Natural killer cell (primary cell): ENCODE results near the gene TNNI2. TPM values are rescaled to one million over a fixed set of nuclear protein-coding genes. Genes with fewer than 3 reads are reported as not detected.
A peak's percentile ranks its signal among the peaks of the same experiment; 100 is the strongest.

Experiments
- ATAC-seq, 3 donors: fragments of 150-1000 bp in 2 of 3; fragments of 200-7000 bp in 1 of 3; cut with Tn5 transposase; 1 replicate in 1 of 3; 2 replicates in 2 of 3; pipeline ENCODE4 v1.10.0; 2021; ENCODE audit warnings: mild to moderate bottlenecking in 2 of 3, moderate library complexity in 2 of 3
- DNase-seq, 2 donors: peaks; one replicate each; pipeline versions ENCODE4 v3.0.0 to v3.0.0-alpha.2; 2013 to 2021; ENCODE audit warnings: mixed read lengths in 1 of 2
- H3K27ac ChIP-seq: one replicate; pipeline ENCODE4 v1.5.1; 2013; ENCODE audit warnings: mild to moderate bottlenecking, low read length
- H3K27me3 ChIP-seq: one replicate; pipeline ENCODE4 v1.6.1; 2013; ENCODE audit warnings: low read length; ENCODE audit not compliant: control insufficient read depth, insufficient read depth
- H3K36me3 ChIP-seq: one replicate; pipeline ENCODE4 v1.6.1; 2013; ENCODE audit warnings: low read length; ENCODE audit not compliant: control insufficient read depth, insufficient read depth
- H3K4me1 ChIP-seq: one replicate; pipeline ENCODE4 v1.6.1; 2013; ENCODE audit warnings: low read length; ENCODE audit not compliant: control insufficient read depth, insufficient read depth
- H3K4me3 ChIP-seq: one replicate; pipeline ENCODE4 v1.5.1; 2013; ENCODE audit warnings: low read length
- H3K9me3 ChIP-seq: one replicate; pipeline ENCODE4 v1.6.1; 2013; ENCODE audit warnings: low read length; ENCODE audit not compliant: control insufficient read depth, insufficient read depth
- H3K27ac Mint-ChIP-seq, 2 donors: one replicate each; pipeline ENCODE4 v1.8.0; 2022; ENCODE audit warnings: mild to moderate bottlenecking in 2 of 2, mixed read lengths in 2 of 2, moderate library complexity in 1 of 2
- H3K27me3 Mint-ChIP-seq, 2 donors: one replicate each; pipeline ENCODE4 v1.8.0; 2022; ENCODE audit warnings: low read depth in 2 of 2, mixed read lengths in 2 of 2
- H3K36me3 Mint-ChIP-seq: one replicate; pipeline ENCODE4 v1.8.0; 2022; ENCODE audit warnings: mixed read lengths
- H3K4me1 Mint-ChIP-seq, 2 donors: one replicate each; pipeline ENCODE4 v1.8.0; 2022; ENCODE audit warnings: mixed read lengths in 2 of 2
- H3K4me3 Mint-ChIP-seq: one replicate; pipeline ENCODE4 v1.8.0; 2022; ENCODE audit warnings: mild to moderate bottlenecking, moderate library complexity, mixed read lengths
- H3K9me3 Mint-ChIP-seq, 2 donors: one replicate each; pipeline ENCODE4 v1.8.0; 2022; ENCODE audit warnings: mixed read lengths in 2 of 2
- CTCF ChIP-seq: fragments of 200-600 bp; IDR thresholded peaks from one replicate; pipeline ENCODE4 v1.8.0; 2022; ENCODE audit warnings: antibody characterized with exemption
- WGBS: methylation state at CpG from one replicate; pipeline ENCODE4 v1.1.7; 2013; ENCODE audit warnings: missing lambda C conversion rate; ENCODE audit not compliant: insufficient coverage; 5-methylcytosine and 5-hydroxymethylcytosine counted together
- intact Hi-C: fragments of 100-400 bp; cut with micrococcal nuclease; formaldehyde crosslinking; loops from one replicate; pipeline ENCODE4 v1.14.2; 2022
- total RNA-seq, 4 donors: library from RNA; stranded (reverse); fragments of 120-200 nt in 1 of 4; gene quantifications; one replicate each; pipeline versions ENCODE4 v1.2.3 to v1.2.4, GENCODE V29; 2013 to 2022

Gene TNNI2
- total RNA-seq, 3 donors from 2014 or later (not counting 1 experiment from before 2014, with no cell fraction given) = 1.2 to 5.4 (median 3.6) TPM

DNA sequence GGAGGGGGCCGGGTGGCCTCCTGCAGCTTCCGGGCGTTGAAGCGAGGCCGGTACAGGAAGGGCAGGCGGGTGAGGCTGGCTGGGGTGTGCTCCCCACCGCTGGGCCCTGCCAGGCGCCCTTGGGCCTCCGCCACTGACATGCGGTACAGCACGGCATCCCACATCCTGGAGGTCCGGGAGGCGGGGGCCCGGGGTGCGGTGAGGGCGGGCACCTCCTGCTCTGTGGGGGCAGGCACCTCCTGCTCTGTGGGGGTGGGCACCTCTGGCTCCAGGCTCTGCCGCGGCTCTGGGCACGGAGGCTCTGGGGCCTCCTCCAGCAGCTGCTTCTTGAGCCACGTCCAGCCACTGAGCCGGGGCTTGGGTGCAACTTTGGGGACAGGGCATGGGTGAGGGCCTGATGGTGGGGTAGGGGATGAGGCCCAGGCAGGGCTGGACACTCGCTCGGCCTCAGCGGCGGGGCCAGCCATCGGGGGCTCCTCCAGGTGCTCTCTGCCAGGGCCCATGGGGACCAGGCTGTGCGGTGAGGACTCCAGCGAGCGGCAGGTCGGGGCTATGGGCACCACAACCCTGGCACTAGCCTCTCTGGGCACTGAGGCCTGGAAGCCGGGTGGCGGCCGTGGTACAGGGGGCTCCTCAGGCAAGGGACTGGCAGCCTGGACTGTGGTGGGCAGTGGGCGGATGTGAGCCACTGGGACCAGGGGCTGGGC lies 50.6 kb downstream of the TNNI2 start:
- peak overlapping the region; percentile 36 for H3K4me3 ChIP-seq
- peaks cover 0 to 8% of the 10 kb centered on the region in 2 donors for H3K9me3 Mint-ChIP-seq
- no peaks in the 10 kb centered on the region for H3K27me3 Mint-ChIP-seq
- H3K27me3 ChIP-seq = no peaks in the 10 kb centered on the region
- peaks cover 20 to 69% of the 10 kb centered on the region in 2 donors for H3K4me1 Mint-ChIP-seq
- intact Hi-C loops = loop anchor here (2.0 kb wide), 1 partner anchor 37 kb away; the partner anchor contains the start of gene LSP1
- H3K9me3 ChIP-seq = no peaks in the 10 kb centered on the region
- peak overlapping the region in 1 of 2 donors; percentile 82 for H3K27ac Mint-ChIP-seq
- peak; percentile 77 to 88 for DNase-seq
- ATAC-seq = peak; percentile 64 to 85 (median 81)
- H3K36me3 ChIP-seq = peaks cover 36% of the 10 kb centered on the region
- H3K4me1 ChIP-seq = peaks cover 55% of the 10 kb centered on the region
- TF ChIP-seq CTCF = no peak
- 8% methylated on average over 34 of the region's 34 CpGs for WGBS
- H3K27ac ChIP-seq = peak overlapping the region; percentile 59
- H3K36me3 Mint-ChIP-seq = no peaks in the 10 kb centered on the region
- H3K4me3 Mint-ChIP-seq = peak overlapping the region; percentile 79

DNA sequence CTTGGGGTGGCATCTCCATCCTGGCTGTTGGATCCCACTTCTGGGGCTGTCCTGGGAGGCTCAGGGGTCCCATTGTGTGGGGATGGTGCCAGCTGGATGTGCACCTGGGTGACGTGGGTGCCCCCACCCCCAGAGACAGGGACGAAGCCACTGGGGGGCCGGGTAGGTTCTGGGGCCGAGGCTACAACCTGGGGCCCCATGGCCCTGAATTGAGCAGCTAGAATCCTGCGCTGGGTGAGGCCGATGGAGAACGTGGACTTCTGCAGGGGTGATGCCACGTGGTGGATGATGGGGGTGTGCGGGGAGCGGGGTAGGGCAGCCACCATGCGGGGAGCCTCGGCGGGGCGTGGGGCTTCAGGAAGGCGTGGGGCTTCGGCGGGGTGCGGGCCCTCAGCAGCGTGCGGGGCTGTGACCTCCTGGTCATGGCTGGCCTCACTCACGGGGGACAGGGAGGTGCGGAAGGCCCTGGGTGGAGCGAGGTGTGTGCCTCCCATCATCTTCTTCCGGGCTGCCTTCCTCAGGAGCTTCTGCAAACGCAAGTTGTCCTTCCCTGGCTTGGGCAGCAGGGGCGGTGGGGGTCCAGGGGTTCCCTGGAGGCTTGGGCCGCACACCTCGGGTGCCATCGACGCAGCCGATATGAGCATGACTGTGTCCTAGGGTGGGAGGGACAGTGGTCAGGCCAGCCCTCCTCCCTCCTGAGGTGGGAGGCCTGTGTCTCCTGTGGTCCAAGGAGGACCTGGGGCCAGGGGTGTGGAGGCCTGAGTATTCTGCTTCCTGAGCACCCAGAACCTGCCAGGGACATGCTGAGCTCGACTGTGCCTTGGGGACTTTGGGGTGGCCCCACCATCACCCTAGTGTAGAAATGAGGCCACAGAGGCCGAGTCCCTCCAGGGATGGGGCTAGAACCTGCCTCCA lies 51.4 kb downstream of the TNNI2 start:
- ATAC-seq (peak in 1 of 3 donors; percentile 4), DNase-seq (peak; percentile 32 to 45)
- H3K27ac Mint-ChIP-seq = peak overlapping the region in 1 of 2 donors; percentile 82
- H3K9me3 Mint-ChIP-seq = peaks cover 0 to 8% of the 10 kb centered on the region in 2 donors
- peaks cover 55% of the 10 kb centered on the region for H3K4me1 ChIP-seq
- no peaks in the 10 kb centered on the region for H3K9me3 ChIP-seq
- no peaks in the 10 kb centered on the region for H3K36me3 Mint-ChIP-seq
- H3K4me3 Mint-ChIP-seq = peak overlapping the region; percentile 79
- TF ChIP-seq CTCF = no peak
- H3K27ac ChIP-seq = peak overlapping the region; percentile 59
- WGBS = 23% methylated on average over 33 of the region's 33 CpGs
- peaks cover 28% of the 10 kb centered on the region for H3K36me3 ChIP-seq
- H3K4me3 ChIP-seq = peak overlapping the region; percentile 36
- peaks cover 20 to 69% of the 10 kb centered on the region in 2 donors for H3K4me1 Mint-ChIP-seq
- H3K27me3 Mint-ChIP-seq = no peaks in the 10 kb centered on the region
- intact Hi-C loops = loop anchor here (2.0 kb wide), 1 partner anchor 37 kb away; the partner anchor contains the start of gene LSP1
- H3K27me3 ChIP-seq = no peaks in the 10 kb centered on the region

Other genes starting within 250 kb of the TNNI2 start
- not detected for gene KRTAP5-2, start 240.7 kb upstream of the TNNI2 start, total RNA-seq
- gene KRTAP5-3, start 230.5 kb upstream of the TNNI2 start, total RNA-seq = not detected
- gene KRTAP5-4, start 216.8 kb upstream of the TNNI2 start, total RNA-seq = not detected
- not detected for gene KRTAP5-5, start 209.2 kb upstream of the TNNI2 start, total RNA-seq
- not detected for gene KRTAP5-6, start 141.8 kb upstream of the TNNI2 start, total RNA-seq
- 1 to 10 TPM; 5.5 to 8.1 (median 6.5) TPM for gene IFITM10, start 88.4 kb upstream of the TNNI2 start, total RNA-seq
- 100 to 1,000 TPM; 388 to 446 (median 415) TPM for gene CTSD, start 75.1 kb upstream of the TNNI2 start, total RNA-seq
- gene SYT8, start 4.0 kb upstream of the TNNI2 start, total RNA-seq = not detected
- 100 to 1,000 TPM; 487 to 595 (median 536) TPM for gene LSP1, start 14.1 kb downstream of the TNNI2 start, total RNA-seq
- under 1 TPM in 2 of 3 donors, not detected in 1; 0.14 to 0.32 TPM for gene PRR33, start 52.9 kb downstream of the TNNI2 start, total RNA-seq
- gene TNNT3, start 80.7 kb downstream of the TNNI2 start, total RNA-seq = 10 to 100 TPM; 15.8 to 27.9 (median 26.2) TPM
- 10 to 100 TPM; 31.2 to 35.4 (median 32.8) TPM for gene MRPL23, start 108.4 kb downstream of the TNNI2 start, total RNA-seq
- gene H19, start 158.9 kb downstream of the TNNI2 start, total RNA-seq = not detected